SK-N-SH treated with all-trans-retinoic acid at 6 μM for 48 hours (cell line): ENCODE measurements around the gene IGFBP3.

Source experiments
- ATAC-seq: fragments of 200-7000 bp; cut with Tn5 transposase; 3 replicates; pipeline ENCODE4 v1.9.1; 2020; ENCODE audit warnings: mild to moderate bottlenecking, moderate library complexity
- BACH2 ChIP-seq: fragments of 250-450 bp; sonication (Bioruptor Pico); IDR thresholded peaks from 2 replicates; pipeline ENCODE4 v1.9.0; 2021; ENCODE audit warnings: mild to moderate bottlenecking, borderline replicate concordance
- CSDC2 ChIP-seq: fragments of 250-450 bp; sonication (Bioruptor Pico); IDR thresholded peaks from 2 replicates; pipeline ENCODE4 v1.5.0; 2020; ENCODE audit warnings: mild to moderate bottlenecking, moderate library complexity
- CSRNP3 ChIP-seq: fragments of 250-450 bp; sonication (Bioruptor Pico); IDR thresholded peaks from 2 replicates; pipeline ENCODE4 v1.5.1; 2021; ENCODE audit warnings: mild to moderate bottlenecking, moderate library complexity
- ESRRG ChIP-seq: fragments of 250-450 bp; sonication (Bioruptor Pico); IDR thresholded peaks from 2 replicates; pipeline ENCODE4 v1.6.1; 2021; ENCODE audit warnings: mild to moderate bottlenecking
- ISL1 ChIP-seq: fragments of 250-450 bp; sonication (Bioruptor Pico); IDR thresholded peaks from 2 replicates; pipeline ENCODE4 v2.1.2; 2022; ENCODE audit warnings: mild to moderate bottlenecking, moderate library complexity
- PATZ1 ChIP-seq: fragments of 250-450 bp; sonication (Bioruptor Pico); IDR thresholded peaks from 2 replicates; pipeline ENCODE4 v1.8.0; 2020; ENCODE audit warnings: mild to moderate bottlenecking, moderate library complexity, borderline replicate concordance
- POU6F1 ChIP-seq: fragments of 250-450 bp; sonication (Bioruptor Pico); IDR thresholded peaks from 2 replicates; pipeline ENCODE4 v1.8.0; 2021; ENCODE audit warnings: low read depth, mild to moderate bottlenecking, moderate library complexity, borderline replicate concordance
- PPARA ChIP-seq: fragments of 250-450 bp; sonication (Bioruptor Pico); IDR thresholded peaks from 2 replicates; pipeline ENCODE4 v1.5.0; 2020; ENCODE audit warnings: mild to moderate bottlenecking, borderline replicate concordance
- RARB ChIP-seq: fragments of 250-450 bp; sonication (Bioruptor Pico); IDR thresholded peaks from 2 replicates; pipeline ENCODE4 v1.8.0; 2021; ENCODE audit warnings: mild to moderate bottlenecking, moderate library complexity
- SNAI2 ChIP-seq: fragments of 250-450 bp; sonication (Bioruptor Pico); IDR thresholded peaks from 2 replicates; pipeline ENCODE4 v1.5.0; 2020; ENCODE audit warnings: mild to moderate bottlenecking, moderate library complexity
- TOX ChIP-seq: fragments of 250-450 bp; sonication (Bioruptor Pico); IDR thresholded peaks from 2 replicates; pipeline ENCODE4 v1.8.0; 2021; ENCODE audit warnings: mild to moderate bottlenecking, moderate library complexity, borderline replicate concordance
- ZC3H10 ChIP-seq: fragments of 250-450 bp; sonication (Bioruptor Pico); IDR thresholded peaks from 2 replicates; pipeline ENCODE4 v1.5.1; 2021; ENCODE audit warnings: mild to moderate bottlenecking, moderate library complexity
- ZFP3 ChIP-seq: fragments of 250-450 bp; sonication (Bioruptor Pico); IDR thresholded peaks from 2 replicates; pipeline ENCODE4 v1.5.0; 2020; ENCODE audit warnings: mild to moderate bottlenecking, moderate library complexity
- ZFP30 ChIP-seq: fragments of 450-650 bp; formaldehyde crosslinking; IDR thresholded peaks from 2 replicates; pipeline ENCODE4 v1.5.0; 2022; ENCODE audit warnings: mild to moderate bottlenecking, moderate library complexity
- ZNF8 ChIP-seq: fragments of 450-650 bp; formaldehyde crosslinking; IDR thresholded peaks from 2 replicates; pipeline ENCODE4 v1.5.0; 2020; ENCODE audit warnings: mild to moderate bottlenecking, moderate library complexity
- TF ChIP-seq, protein P1 (sequence below): fragments of 250-450 bp; sonication (Bioruptor Pico); IDR thresholded peaks from 2 replicates; pipeline ENCODE4 v1.5.0; 2020; ENCODE audit warnings: mild to moderate bottlenecking, moderate library complexity

Gene IGFBP3

DNA sequence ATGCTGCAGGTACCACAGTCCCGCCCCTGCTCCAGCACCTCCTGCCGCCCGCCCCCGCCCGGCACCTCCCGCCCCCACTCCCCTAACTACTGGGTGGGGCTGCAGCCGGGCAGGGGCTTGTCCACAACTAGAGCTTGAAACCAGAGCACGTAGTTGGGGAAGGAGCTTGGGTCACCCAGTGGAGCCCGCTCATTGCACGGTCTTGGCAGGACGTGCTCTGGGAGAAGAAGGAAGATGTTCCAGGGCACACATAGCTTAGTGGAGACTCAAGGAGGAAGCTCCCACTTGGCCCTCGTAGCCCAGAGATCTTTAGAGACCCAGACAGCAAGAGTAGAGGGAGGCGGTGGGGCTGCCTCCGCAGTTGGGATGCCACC is 32.1 kb downstream of the IGFBP3 start:
- TF ChIP-seq BACH2 (CRISPR knock-in tag), result no peak
- no peak for TF ChIP-seq ZC3H10
- peak; percentile 6; the same call in 2 of the 3 replicates for ATAC-seq

DNA sequence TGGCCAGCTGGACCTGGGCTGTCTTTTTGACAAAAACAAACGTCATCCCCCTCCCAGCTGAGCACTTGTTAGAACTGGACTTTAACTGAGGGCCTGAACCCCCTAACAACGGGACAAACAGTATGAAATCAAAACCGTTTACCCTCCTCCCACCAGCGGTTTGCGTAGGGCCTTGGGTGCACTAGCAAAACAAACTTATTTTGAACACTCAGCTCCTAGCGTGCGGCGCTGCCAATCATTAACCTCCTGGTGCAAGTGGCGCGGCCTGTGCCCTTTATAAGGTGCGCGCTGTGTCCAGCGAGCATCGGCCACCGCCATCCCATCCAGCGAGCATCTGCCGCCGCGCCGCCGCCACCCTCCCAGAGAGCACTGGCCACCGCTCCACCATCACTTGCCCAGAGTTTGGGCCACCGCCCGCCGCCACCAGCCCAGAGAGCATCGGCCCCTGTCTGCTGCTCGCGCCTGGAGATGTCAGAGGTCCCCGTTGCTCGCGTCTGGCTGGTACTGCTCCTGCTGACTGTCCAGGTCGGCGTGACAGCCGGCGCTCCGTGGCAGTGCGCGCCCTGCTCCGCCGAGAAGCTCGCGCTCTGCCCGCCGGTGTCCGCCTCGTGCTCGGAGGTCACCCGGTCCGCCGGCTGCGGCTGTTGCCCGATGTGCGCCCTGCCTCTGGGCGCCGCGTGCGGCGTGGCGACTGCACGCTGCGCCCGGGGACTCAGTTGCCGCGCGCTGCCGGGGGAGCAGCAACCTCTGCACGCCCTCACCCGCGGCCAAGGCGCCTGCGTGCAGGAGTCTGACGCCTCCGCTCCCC is 32.7 kb downstream of the IGFBP3 start, which contains the start of gene IGFBP1:
Gene IGFBP1, plus strand, starts transcription at position 304 of the 808 bp plus-strand sequence. Its CDS starts 165 bp downstream, at position 469.
- peak; percentile 78 for ATAC-seq
- no peak for TF ChIP-seq SNAI2 (CRISPR knock-in tag)
- TF ChIP-seq ZFP3 (CRISPR knock-in tag), result no peak
- TF ChIP-seq PATZ1 (CRISPR knock-in tag), result no peak
- TF ChIP-seq RARB (CRISPR knock-in tag), result no peak
- TF ChIP-seq, all 23 proteins: peak for 0

- no peak for TF ChIP-seq ZFP30 (CRISPR knock-in tag)
- no peak for TF ChIP-seq PPARA (CRISPR knock-in tag)
- TF ChIP-seq PATZ1 (CRISPR knock-in tag), result no peak
- TF ChIP-seq TOX (CRISPR knock-in tag), result no peak
- TF ChIP-seq CSRNP3 (CRISPR knock-in tag), result no peak
- no peak for TF ChIP-seq ZFP3 (CRISPR knock-in tag)
- no peak for TF ChIP-seq BACH2 (CRISPR knock-in tag)
- no peak for TF ChIP-seq ISL1 (CRISPR knock-in tag)
- no peak for TF ChIP-seq POU6F1 (CRISPR knock-in tag)
- TF ChIP-seq, protein P1, sequence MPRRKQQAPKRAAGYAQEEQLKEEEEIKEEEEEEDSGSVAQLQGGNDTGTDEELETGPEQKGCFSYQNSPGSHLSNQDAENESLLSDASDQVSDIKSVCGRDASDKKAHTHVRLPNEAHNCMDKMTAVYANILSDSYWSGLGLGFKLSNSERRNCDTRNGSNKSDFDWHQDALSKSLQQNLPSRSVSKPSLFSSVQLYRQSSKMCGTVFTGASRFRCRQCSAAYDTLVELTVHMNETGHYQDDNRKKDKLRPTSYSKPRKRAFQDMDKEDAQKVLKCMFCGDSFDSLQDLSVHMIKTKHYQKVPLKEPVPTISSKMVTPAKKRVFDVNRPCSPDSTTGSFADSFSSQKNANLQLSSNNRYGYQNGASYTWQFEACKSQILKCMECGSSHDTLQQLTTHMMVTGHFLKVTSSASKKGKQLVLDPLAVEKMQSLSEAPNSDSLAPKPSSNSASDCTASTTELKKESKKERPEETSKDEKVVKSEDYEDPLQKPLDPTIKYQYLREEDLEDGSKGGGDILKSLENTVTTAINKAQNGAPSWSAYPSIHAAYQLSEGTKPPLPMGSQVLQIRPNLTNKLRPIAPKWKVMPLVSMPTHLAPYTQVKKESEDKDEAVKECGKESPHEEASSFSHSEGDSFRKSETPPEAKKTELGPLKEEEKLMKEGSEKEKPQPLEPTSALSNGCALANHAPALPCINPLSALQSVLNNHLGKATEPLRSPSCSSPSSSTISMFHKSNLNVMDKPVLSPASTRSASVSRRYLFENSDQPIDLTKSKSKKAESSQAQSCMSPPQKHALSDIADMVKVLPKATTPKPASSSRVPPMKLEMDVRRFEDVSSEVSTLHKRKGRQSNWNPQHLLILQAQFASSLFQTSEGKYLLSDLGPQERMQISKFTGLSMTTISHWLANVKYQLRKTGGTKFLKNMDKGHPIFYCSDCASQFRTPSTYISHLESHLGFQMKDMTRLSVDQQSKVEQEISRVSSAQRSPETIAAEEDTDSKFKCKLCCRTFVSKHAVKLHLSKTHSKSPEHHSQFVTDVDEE (CRISPR knock-in tag), result no peak
- TF ChIP-seq ZC3H10, result no peak
- TF ChIP-seq ESRRG (CRISPR knock-in tag), result no peak
- no peak for TF ChIP-seq ZNF8 (CRISPR knock-in tag)
- TF ChIP-seq CSDC2 (CRISPR knock-in tag), result no peak
- no peak for ATAC-seq
These were observed 34.0 kb downstream of the IGFBP3 start for GRCh38 chr7:45886931-45887667.
